NCI-H524 (cell line): ENCODE data around the gene SCLY.

Experiments
- DNase-seq, 2 experiments: peaks; one replicate each; lab custom pipeline; 2025; lab: John Stamatoyannopoulos, UW

The SCLY gene

DNA sequence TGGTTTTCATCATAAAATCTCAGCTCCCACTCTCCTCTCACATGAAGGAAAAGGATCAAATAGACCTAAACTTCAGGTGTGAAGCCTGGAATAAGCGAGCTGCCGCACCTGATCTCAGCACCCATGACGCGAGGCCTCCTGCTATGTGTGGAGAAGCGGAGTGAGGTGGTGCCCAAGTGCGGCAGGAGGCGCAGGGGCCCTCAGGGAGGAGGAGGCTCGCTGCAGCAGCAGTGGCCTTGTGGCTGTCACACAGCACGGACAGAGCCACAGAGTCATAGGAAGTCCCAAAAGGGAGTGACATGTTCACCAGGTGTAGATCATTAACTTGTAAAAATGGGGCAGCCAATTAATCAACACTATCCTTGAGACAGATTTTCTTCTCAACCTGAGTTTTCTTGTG, 9.1 kb downstream of the SCLY start:
- no peak for DNase-seq

DNA sequence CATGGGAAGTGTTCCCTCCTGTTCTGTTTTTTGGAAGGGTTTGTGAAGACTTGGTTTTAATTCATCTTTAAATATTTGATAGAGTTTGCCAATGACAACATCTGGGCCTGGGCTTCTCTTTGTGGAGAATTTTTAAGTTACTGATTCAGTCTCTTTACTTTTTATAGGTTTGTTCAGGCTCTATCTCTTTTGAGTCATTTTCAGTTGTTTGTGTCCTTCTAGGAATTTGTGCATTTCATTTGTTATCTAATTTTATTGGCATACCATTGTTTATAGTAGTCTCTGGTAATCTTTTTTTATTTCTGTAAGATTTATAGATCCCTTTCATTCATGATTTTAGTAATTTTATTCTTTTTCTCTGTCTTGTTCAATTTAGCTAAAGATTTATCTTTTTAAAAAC, 14.6 kb downstream of the SCLY start:
- DNase-seq, result no peak

- DNase-seq, result peak in 1 of 2 experiments; percentile 23
Measured at GRCh38 chr2:238077292-238077691, 16.5 kb downstream of the SCLY start.

GRCh38 chr2:238079874-238080327, 19.1 kb downstream of the SCLY start:
- no peak for DNase-seq

DNA sequence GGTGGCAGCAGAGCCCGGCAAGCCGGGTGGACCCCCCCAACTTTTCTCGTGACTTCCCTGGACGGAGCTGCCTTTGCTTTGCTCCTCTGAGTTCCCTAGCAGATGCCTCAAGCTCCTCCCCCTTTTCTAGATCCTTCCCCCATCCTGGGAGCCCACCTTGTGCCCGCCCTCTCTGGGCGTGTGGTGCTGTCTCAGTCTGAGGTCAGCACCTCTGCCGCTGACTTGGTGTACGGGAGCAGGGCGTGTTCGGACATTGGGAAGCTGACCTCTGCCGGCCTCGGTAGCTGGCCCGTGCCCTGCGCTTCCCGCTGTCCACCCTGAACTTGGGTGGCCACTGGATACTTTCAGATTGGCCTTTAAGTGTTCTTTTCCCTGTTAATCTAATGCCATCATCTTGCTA, 19.7 kb downstream of the SCLY start:
- no peak for DNase-seq

DNA sequence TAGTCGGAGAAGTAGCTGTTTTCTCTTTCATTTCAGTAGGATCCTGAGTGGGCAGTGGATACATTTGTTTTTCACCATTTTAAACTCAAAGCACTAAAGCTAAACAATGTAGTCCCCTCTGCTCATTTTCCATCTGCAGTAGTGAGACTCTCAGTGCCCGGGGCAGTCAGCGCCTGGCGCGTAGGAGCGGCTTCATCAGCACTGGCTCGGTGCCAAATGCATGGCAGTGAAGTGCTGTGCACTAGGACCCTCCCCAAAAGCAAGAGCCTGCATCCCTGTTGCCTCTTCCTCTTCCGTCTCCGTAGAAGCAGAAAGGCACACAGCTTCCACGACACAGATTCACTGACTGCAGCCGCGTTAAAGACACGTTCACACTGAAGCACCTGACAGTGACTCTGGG, 20.3 kb downstream of the SCLY start:
- no peak for DNase-seq

- no peak for DNase-seq
Measured at GRCh38 chr2:238081561-238081960, 20.8 kb downstream of the SCLY start.

DNA sequence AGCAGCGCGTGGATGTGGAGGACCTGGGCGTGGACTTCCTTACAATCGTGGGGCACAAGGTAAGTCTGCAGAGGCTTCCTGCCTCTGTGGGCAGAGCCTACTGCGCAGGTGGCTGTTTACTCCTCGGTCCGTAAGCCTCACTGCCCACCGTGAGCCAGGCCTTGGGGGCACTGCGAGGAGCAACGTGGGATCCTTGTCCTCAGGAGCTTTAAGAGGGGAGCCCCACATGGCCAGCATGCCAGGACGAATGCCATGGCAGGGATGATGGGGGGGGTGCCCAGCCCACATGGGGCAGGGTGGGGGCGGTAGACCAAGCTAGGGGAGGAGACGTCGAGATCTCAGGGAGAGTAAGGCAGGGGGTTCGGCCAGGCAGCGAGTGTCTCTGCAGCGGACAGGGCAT, 21.4 kb downstream of the SCLY start:
- no peak for DNase-seq

GRCh38 chr2:238082827-238083226, 22.0 kb downstream of the SCLY start:
- DNase-seq, result no peak

GRCh38 chr2:238083919-238084318, 23.1 kb downstream of the SCLY start:
- DNase-seq, result no peak

GRCh38 chr2:238084761-238085160, 24.0 kb downstream of the SCLY start:
- no peak for DNase-seq

GRCh38 chr2:238085899-238086298, 25.1 kb downstream of the SCLY start:
- DNase-seq, result no peak

- DNase-seq, result no peak
Measured at GRCh38 chr2:238087211-238087610, 26.4 kb downstream of the SCLY start.

GRCh38 chr2:238090887-238091286, 30.1 kb downstream of the SCLY start:
- DNase-seq, result no peak

GRCh38 chr2:238091436-238092060, 30.7 kb downstream of the SCLY start:
- DNase-seq, result no peak

DNA sequence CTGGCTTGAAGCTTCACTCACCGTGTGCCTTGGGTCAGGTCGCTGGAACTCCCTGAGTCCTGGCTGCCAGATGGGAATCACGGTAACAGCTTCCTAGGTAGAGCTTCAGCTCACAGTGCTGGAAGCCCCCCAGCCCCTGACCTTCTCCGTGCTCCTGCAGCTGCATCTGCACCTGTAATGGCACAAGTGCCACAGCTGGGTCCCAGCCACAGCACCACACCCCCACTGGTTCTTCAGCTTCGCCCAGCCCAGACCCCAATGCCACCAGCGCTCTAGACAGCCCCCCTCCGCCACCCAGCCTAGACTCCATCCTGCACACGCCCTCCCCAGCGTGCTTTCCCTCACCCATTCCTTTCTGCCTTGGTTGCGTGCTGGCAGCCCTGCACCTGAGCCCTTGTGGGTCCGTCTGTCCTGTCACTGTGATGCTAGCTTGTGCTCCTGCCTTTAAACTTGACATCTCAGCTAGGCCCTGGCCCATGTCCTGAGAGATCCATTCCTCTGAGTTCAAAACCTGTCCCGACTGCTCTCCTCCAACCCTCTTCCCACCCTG, 31.8 kb downstream of the SCLY start:
- DNase-seq, result no peak

DNA sequence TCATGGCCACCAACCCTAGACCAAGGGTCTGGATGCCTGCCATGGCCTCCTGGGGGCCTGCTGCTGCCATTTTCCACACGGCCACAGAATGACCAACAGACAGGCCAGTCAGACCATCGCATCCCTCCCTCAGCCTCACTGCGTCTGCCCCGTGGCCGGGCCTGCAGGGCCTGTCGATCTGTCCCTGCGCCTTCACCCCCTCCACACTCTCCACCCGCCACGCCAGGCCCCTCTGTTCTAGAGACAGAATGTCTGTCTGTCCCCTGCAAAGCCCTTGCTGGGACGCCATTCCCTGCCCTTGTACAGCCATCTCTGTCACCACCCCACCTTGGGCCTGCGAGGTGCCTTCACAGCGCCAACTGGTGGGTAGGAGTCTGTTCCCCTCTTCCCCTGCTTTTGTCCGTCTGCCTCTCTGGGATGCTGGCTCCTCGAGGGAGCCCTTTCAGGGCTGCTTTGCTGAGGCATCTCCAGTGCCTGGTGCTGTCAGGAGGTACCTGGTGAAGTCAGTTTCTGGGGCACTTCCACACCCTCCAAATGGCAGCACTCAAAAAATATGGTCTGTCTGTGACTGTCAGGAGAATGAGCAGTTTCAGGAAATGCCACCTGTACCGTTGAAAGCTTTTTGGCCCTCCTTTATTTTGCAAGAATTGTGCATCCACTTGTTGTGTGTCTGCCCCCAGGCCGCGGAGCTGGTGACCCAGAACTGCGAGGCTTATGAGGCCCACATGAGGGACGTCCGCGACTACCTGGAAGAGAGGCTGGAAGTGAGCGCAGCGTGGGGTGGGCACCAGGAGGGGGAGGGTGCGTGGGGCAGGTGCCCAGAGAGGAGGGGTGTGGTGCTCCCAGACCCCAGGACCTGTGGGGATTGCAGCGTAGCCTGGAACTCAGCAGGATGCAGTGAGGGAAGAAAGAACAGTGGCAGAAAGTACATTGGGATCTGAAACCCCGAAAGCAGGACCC, 32.7 kb downstream of the SCLY start:
- no peak for DNase-seq

- DNase-seq, result no peak
Measured at GRCh38 chr2:238094438-238095022, 33.7 kb downstream of the SCLY start.

- no peak for DNase-seq
Measured at GRCh38 chr2:238095143-238095542, 34.3 kb downstream of the SCLY start.

DNA sequence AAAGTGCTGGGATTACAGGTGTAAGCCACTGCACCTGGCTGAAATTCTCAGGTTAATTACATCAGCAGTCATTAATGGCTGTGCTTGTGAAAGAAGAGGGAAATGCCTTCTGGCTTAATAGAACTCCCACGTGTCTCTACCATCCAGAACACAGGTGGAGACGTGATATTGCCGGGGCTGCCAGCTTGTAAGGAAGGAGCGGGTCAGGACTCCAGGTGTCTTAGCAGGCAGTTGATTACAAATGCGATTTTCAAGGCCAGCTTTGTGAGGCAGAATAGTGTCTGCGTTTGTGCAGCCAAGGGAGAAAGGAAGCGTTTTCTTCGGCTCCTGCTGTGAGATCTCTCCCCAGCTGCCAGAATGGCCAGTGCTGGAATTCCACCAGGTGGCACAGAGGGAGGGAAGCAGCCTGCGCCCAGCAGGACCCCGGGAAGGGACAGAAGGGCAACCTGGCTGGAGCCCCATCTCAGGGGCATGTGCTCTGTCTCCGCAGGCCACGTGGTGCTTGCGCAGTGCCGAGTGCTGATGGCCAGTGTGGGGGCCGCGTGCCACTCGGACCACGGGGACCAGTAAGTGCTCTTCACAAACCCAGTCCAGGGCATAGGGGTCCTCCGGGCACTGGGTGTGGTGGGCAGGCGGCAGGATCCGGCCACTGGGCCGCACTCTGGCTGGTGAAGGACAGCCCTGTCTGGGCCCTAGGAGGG, 35.7 kb downstream of the SCLY start:
- DNase-seq, result peak in 1 of 2 experiments; percentile 11

- no peak for DNase-seq
Measured at GRCh38 chr2:238097201-238097987, 36.6 kb downstream of the SCLY start.
